ENCODE data around the gene FBXO31. TPM values are rescaled to one million over a fixed set of nuclear protein-coding genes. Genes with fewer than 3 reads are reported as not detected.
A peak's percentile ranks its signal among the peaks of the same experiment; 100 is the strongest.

Gene FBXO31
- total RNA-seq, 1 donor from 2014 or later = 5.8 TPM

- H3K9me3 Mint-ChIP-seq = no peaks in the 10 kb centered on the region
- no peaks in the 10 kb centered on the region for H3K36me3 Mint-ChIP-seq
- TF ChIP-seq EZH2phosphoT487 (IDR thresholded peaks at IDR 0.05) = no peak
- TF ChIP-seq EZH2 (IDR thresholded peaks at IDR 0.05) = no peak
- no peak for TF ChIP-seq CTCF (IDR thresholded peaks at IDR 0.05)
These were observed 86.2 kb downstream of the FBXO31 start for GRCh38 chr16:87297407-87297806.

GRCh38 chr16:87295661-87296531 is 87.7 kb downstream of the FBXO31 start:
- H3K36me3 Mint-ChIP-seq = no peaks in the 10 kb centered on the region
- Histone ChIP-seq H3K79me2 (ENCODE audit: low read depth) (no peaks in the 10 kb centered on the region), H3K36me3 (no peaks in the 10 kb centered on the region), H2AFZ (replicated peaks) (no peak overlapping the region), H3F3A (ENCODE audit: low read depth) (no peaks in the 10 kb centered on the region), H3K9ac (no peak overlapping the region), H3K4me3 (no peak overlapping the region), H3K27ac (no peak overlapping the region), H3K27me3 (no peaks in the 10 kb centered on the region), H3K4me2 (no peak overlapping the region), H4K20me1 (ENCODE audit: low read depth) (no peaks in the 10 kb centered on the region), H3K9me3 (ENCODE audit: low read depth) (no peaks in the 10 kb centered on the region), H3K4me1 (no peaks in the 10 kb centered on the region)
- DNase-seq (ENCODE audit: low spot score) = no peak
- H3K4me3 Mint-ChIP-seq = no peak overlapping the region
- TF ChIP-seq CTCF (IDR thresholded peaks at IDR 0.05) = no peak
- TF ChIP-seq EZH2 (IDR thresholded peaks at IDR 0.05) = no peak
- TF ChIP-seq EZH2phosphoT487 (IDR thresholded peaks at IDR 0.05) = no peak
- H3K27me3 Mint-ChIP-seq (ENCODE audit: insufficient read depth, low read depth) = peaks cover 6% of the 10 kb centered on the region
- peaks cover 6% of the 10 kb centered on the region for H3K4me1 Mint-ChIP-seq
- no peak overlapping the region for H3K27ac Mint-ChIP-seq
- H3K9me3 Mint-ChIP-seq = peaks cover 4% of the 10 kb centered on the region

More at GRCh38 chr16:87297407-87297806, 86.2 kb downstream of the FBXO31 start:
- Histone ChIP-seq H3F3A (ENCODE audit: low read depth) (no peaks in the 10 kb centered on the region), H3K4me1 (no peaks in the 10 kb centered on the region), H3K27ac (no peak overlapping the region), H4K20me1 (ENCODE audit: low read depth) (no peaks in the 10 kb centered on the region), H2AFZ (replicated peaks) (no peak overlapping the region), H3K4me3 (no peak overlapping the region), H3K9me3 (ENCODE audit: low read depth) (no peaks in the 10 kb centered on the region), H3K4me2 (no peak overlapping the region), H3K27me3 (no peaks in the 10 kb centered on the region), H3K9ac (no peak overlapping the region), H3K79me2 (ENCODE audit: low read depth) (no peaks in the 10 kb centered on the region), H3K36me3 (no peaks in the 10 kb centered on the region)
- Mint-ChIP-seq H3K27ac (no peak overlapping the region), H3K4me3 (no peak overlapping the region), H3K4me1 (peaks cover 6% of the 10 kb centered on the region), H3K27me3 (ENCODE audit: insufficient read depth, low read depth) (no peaks in the 10 kb centered on the region)
- no peak for DNase-seq (ENCODE audit: low spot score)

- no peaks in the 10 kb centered on the region for H3K9me3 ChIP-seq (ENCODE audit: low read depth)
- no peaks in the 10 kb centered on the region for H3K36me3 Mint-ChIP-seq
These were observed 88.3 kb downstream of the FBXO31 start for GRCh38 chr16:87295259-87295658.

More at GRCh38 chr16:87295259-87295658, 88.3 kb downstream of the FBXO31 start:
- Histone ChIP-seq H3K4me2 (no peak overlapping the region), H3K4me3 (no peak overlapping the region), H3K4me1 (no peaks in the 10 kb centered on the region), H3K9ac (no peak overlapping the region), H3K36me3 (no peaks in the 10 kb centered on the region), H3K79me2 (ENCODE audit: low read depth) (no peaks in the 10 kb centered on the region), H3F3A (ENCODE audit: low read depth) (no peaks in the 10 kb centered on the region), H2AFZ (replicated peaks) (no peak overlapping the region), H4K20me1 (ENCODE audit: low read depth) (no peaks in the 10 kb centered on the region), H3K27ac (no peak overlapping the region), H3K27me3 (no peaks in the 10 kb centered on the region)
- peak; percentile 27 for DNase-seq (ENCODE audit: low spot score)
- no peak for TF ChIP-seq EZH2 (IDR thresholded peaks at IDR 0.05)
- TF ChIP-seq EZH2phosphoT487 (IDR thresholded peaks at IDR 0.05) = no peak
- no peak for TF ChIP-seq CTCF (IDR thresholded peaks at IDR 0.05)
- Mint-ChIP-seq H3K4me3 (no peak overlapping the region), H3K27me3 (ENCODE audit: insufficient read depth, low read depth) (peaks cover 6% of the 10 kb centered on the region), H3K27ac (no peak overlapping the region), H3K4me1 (peaks cover 6% of the 10 kb centered on the region), H3K9me3 (peaks cover 4% of the 10 kb centered on the region)

Measured in neural progenitor cell (in vitro differentiated cells).